Measurements from ENCODE around the gene ORC3.

ORC3 gene

GRCh38 chr6:87669051-87669450 lies 79.1 kb downstream of the ORC3 start:
- ChIA-PET POLR2A (ENCODE audit: low non-redundant PET) (interaction anchor here (0.7 kb wide), 1 partner anchor 33 kb away, joined by 4 read pairs; the partner anchor contains the start of gene AKIRIN2), CTCF (no interaction called here)
- TF ChIP-seq, protein P1, sequence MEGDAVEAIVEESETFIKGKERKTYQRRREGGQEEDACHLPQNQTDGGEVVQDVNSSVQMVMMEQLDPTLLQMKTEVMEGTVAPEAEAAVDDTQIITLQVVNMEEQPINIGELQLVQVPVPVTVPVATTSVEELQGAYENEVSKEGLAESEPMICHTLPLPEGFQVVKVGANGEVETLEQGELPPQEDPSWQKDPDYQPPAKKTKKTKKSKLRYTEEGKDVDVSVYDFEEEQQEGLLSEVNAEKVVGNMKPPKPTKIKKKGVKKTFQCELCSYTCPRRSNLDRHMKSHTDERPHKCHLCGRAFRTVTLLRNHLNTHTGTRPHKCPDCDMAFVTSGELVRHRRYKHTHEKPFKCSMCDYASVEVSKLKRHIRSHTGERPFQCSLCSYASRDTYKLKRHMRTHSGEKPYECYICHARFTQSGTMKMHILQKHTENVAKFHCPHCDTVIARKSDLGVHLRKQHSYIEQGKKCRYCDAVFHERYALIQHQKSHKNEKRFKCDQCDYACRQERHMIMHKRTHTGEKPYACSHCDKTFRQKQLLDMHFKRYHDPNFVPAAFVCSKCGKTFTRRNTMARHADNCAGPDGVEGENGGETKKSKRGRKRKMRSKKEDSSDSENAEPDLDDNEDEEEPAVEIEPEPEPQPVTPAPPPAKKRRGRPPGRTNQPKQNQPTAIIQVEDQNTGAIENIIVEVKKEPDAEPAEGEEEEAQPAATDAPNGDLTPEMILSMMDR (conservative IDR thresholded peaks at IDR 0.05; ENCODE audit: low read depth), result no peak
- peak overlapping the region; percentile 16; the same call in 1 of the 2 replicates for H3K27ac ChIP-seq
- DNase-seq (ENCODE audit: low spot score), result no peak

DNA sequence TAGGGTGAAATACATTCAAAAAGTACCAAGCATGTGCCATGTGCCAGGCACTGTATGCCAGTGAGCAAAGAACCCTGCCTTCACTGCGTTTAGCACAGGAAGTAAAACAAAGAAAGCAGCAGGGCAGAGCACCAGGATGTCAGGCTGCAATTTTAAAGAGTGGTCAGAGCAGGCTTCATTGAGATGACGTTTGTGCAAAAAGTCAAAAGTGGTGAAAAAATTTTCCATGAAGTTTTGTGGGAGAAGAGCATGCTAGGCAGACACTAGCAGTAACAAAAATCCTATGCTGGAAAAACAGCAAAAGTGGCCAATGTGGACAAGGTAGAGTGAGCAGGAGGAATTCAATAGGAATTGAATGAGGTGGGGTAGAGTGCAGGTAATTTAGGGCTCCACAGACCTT lies 80.8 kb downstream of the ORC3 start:
- DNase-seq (ENCODE audit: low spot score), result no peak
- TF ChIP-seq, protein P1 (conservative IDR thresholded peaks at IDR 0.05; ENCODE audit: low read depth), result no peak
- CTCF ChIA-PET, result no interaction called here
- no peak overlapping the region for H3K27ac ChIP-seq
- POLR2A ChIA-PET (ENCODE audit: low non-redundant PET), result no interaction called here

DNA sequence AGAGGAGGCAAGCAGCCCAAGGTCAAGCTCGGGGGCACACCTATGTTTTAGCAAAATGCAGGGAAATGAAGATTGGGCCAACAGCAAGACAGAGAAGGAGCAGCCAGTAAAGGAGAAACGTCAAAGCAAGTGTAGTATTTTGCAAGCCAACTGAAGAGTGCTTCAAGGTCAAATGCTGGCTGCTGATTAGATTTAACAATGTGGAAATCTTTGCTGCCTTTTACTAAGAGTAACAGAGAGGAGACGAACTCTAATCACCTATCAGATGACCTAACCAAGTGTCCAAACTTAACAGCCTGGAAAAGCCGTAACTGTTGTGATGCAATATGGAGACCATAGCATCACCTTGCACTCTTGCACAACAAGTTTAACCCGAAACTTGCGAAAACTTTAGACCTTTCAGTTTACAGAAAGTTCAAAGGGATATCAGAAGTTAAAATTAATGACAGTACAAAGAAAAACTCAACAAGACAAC lies 81.7 kb downstream of the ORC3 start:
- no peak for DNase-seq (ENCODE audit: low spot score)
- ChIA-PET POLR2A (ENCODE audit: low non-redundant PET) (no interaction called here), CTCF (interaction anchor here (0.7 to 0.8 kb wide), 2 partner anchors 12 to 1578 kb away, joined by 3 to 4 read pairs; no protein-coding TSS in a partner anchor)
- no peak overlapping the region for H3K27ac ChIP-seq
- TF ChIP-seq, protein P1 (conservative IDR thresholded peaks at IDR 0.05; ENCODE audit: low read depth), result no peak

GRCh38 chr6:87672641-87673040 lies 82.7 kb downstream of the ORC3 start:
- TF ChIP-seq, protein P1 (conservative IDR thresholded peaks at IDR 0.05; ENCODE audit: low read depth), result no peak
- ChIA-PET CTCF (interaction anchor here (1.3 kb wide), 1 partner anchor 14 kb away, joined by 3 read pairs; no protein-coding TSS in a partner anchor), POLR2A (ENCODE audit: low non-redundant PET) (interaction anchor here (0.7 kb wide), 1 partner anchor 135 kb away, joined by 3 read pairs; no protein-coding TSS in a partner anchor)
- H3K27ac ChIP-seq, result no peak overlapping the region
- no peak for DNase-seq (ENCODE audit: low spot score)

DNA sequence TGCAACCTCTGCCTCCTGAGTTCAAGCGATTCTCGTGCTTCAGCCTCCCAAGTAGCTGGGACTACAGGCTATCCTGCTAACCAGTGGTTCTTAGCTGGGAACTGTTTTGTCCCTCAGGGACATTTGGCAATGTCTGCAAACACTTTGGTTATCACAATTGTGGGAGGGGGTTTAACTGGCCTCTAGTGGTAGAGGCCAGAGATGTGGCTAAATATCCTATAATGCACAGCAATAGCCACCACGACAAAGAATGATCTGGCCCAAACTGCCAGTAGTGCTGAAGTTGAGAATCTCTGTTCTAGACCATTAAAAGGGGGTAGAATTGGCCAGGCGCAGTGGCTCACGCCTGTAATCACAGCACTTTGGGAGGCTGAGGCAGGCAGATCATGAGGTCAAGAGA lies 83.3 kb downstream of the ORC3 start:
- TF ChIP-seq, protein P1 (conservative IDR thresholded peaks at IDR 0.05; ENCODE audit: low read depth), result no peak
- DNase-seq (ENCODE audit: low spot score), result no peak
- H3K27ac ChIP-seq, result peak overlapping the region; percentile 5; the same call in 1 of the 2 replicates
- ChIA-PET POLR2A (ENCODE audit: low non-redundant PET) (interaction anchor here (0.7 kb wide), 1 partner anchor 134 kb away, joined by 3 read pairs; no protein-coding TSS in a partner anchor), CTCF (interaction anchor here (1.3 kb wide), 1 partner anchor 13 kb away, joined by 3 read pairs; no protein-coding TSS in a partner anchor)

- H3K27ac ChIP-seq, result peak overlapping the region; percentile 5; the same call in 1 of the 2 replicates
- ChIA-PET POLR2A (ENCODE audit: low non-redundant PET) (no interaction called here), CTCF (interaction anchor here (0.7 kb wide), 1 partner anchor 275 kb away, joined by 4 read pairs; no protein-coding TSS in a partner anchor)
- no peak for DNase-seq (ENCODE audit: low spot score)
- TF ChIP-seq, protein P1 (conservative IDR thresholded peaks at IDR 0.05; ENCODE audit: low read depth), result no peak
Observed at GRCh38 chr6:87674290-87674689, 84.4 kb downstream of the ORC3 start.

Data from RWPE1 (cell line).